Peyer's patch (tissue), 4 donors: ENCODE data around the gene C5AR2.

Experiments used
- CTCF ChIP-seq, 6 experiments: fragments of 450-650 bp in 4 of 6; fragments of 200-600 bp in 2 of 6; sonication (generic) in 1 of 6; IDR thresholded peaks; one replicate each; pipeline ENCODE4 v1.5.1; 2017 to 2019; ENCODE audit warnings: antibody characterized with exemption in 6 of 6, mild to moderate bottlenecking in 3 of 6, moderate library complexity in 1 of 6
- POLR2A ChIP-seq, 2 donors: fragments of 450-650 bp; IDR thresholded peaks; one replicate each; pipeline ENCODE4 v1.5.1; 2017; ENCODE audit warnings: antibody characterized with exemption in 2 of 2, mild to moderate bottlenecking in 2 of 2, moderate library complexity in 2 of 2

- TF ChIP-seq CTCF (IDR thresholded peaks at IDR 0.05), result no peak
- TF ChIP-seq POLR2A (IDR thresholded peaks at IDR 0.05), result no peak
Measured at GRCh38 chr19:47339196-47339880, 7.4 kb downstream of the C5AR2 start.
